VCaP (cell line): ENCODE measurements around the gene MT1X.
A peak's percentile ranks its signal among the peaks of the same experiment; 100 is the strongest.

Experiments used
- H3K27ac ChIP-seq: fragments of 450-650 bp; 2 replicates; pipeline ENCODE4 v1.5.1; 2017
- CTCF ChIP-seq: fragments of 450-650 bp; conservative IDR thresholded peaks from 2 replicates; pipeline ENCODE4 v1.5.1; 2017; ENCODE audit warnings: mild to moderate bottlenecking, moderate library complexity

MT1X gene

DNA sequence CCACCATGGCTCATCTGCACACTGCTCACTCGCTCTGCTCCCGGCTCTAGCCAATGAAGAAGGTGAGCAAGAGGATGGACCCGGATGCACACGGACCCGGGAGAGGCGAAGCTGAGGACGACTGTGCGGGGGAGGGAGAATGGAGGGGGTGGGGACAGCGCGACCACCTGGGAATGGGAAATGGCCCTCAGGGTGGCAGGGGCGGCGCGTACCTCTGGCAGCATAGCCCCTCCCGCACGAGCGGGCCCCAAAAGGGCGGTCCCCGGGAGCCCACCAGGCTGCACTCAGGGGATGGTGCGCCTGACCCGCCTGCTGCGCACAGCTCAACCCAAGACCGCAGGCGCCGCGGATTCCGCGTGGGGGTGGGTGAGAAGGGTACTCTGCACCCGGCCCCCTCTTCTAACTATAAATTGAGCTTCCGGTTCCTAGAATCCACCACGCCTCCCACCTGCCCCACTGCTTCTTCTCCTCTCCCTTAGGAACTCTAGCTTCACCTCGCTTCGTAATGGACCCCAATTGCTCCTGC lies 6.5 kb upstream of the MT1X start:
- no peak overlapping the region for H3K27ac ChIP-seq
- TF ChIP-seq CTCF = no peak

GRCh38 chr16:56677474-56677873 lies 4.8 kb upstream of the MT1X start:
- TF ChIP-seq CTCF = no peak

GRCh38 chr16:56679078-56679730 lies 3.1 kb upstream of the MT1X start:
- no peak overlapping the region for H3K27ac ChIP-seq
- TF ChIP-seq CTCF = no peak

More at GRCh38 chr16:56677474-56677873, 4.8 kb upstream of the MT1X start:
- H3K27ac ChIP-seq = no peak overlapping the region

- TF ChIP-seq CTCF = no peak
Measured at GRCh38 chr16:56679818-56680217, 2.5 kb upstream of the MT1X start.

DNA sequence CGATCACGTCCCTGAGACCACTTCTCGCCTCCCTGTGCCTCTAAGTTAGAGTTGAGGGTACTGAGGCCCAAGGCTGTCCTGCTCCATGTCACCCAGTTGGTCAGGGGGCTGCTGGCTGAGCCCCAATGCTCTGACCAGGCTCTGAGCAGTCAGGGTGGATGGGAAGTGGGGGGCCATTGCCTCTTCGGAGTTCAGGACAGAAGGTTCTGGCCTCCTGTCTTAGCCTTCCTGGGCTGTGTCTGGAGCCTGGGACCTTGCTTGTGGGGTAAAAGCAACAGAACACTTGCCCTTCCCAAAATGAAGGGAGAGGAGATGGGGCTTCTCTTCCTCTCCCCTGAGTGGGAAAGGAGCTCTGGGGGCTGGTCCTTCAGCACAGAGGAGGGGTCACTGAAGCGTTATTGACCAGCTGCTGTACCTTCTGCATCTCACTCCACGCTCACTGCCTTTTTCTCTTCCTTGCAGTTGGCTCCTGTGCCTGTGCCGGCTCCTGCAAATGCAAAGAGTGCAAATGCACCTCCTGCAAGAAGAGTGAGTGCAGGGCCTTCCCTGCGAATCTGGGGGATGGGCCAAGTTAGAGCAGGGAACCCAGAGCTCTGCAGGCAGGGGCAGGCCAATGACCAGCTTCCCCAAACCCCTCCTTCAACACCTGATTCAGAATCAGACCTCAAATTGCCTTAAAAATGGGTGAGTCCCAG lies 580 bp downstream of the MT1X start:
- TF ChIP-seq CTCF = no peak
- H3K27ac ChIP-seq = peak overlapping the region; percentile 81

More at GRCh38 chr16:56679818-56680217, 2.5 kb upstream of the MT1X start:
- H3K27ac ChIP-seq = no peak overlapping the region

- no peak for TF ChIP-seq CTCF
- H3K27ac ChIP-seq = peak overlapping the region; percentile 81; the same call in 1 of the 2 replicates
Measured at GRCh38 chr16:56683424-56684172, 1.3 kb downstream of the MT1X start.
